ENCODE data around the gene GRM4.
"Not testable (repeated sequence)": the region's sequence is repeated elsewhere in the genome, so short reads cannot be mapped to it uniquely, and the experiment has no call there.

The GRM4 gene

GRCh38 chr6:34044945-34045595 lies 100.8 kb downstream of the GRM4 start:
- no peaks in the 10 kb centered on the region for H3K27me3 ChIP-seq (ENCODE audit: control insufficient read depth in 1 of 2, insufficient read depth in 2 of 2, low read length in 2 of 2)
- no peaks in the 10 kb centered on the region for H3K36me3 ChIP-seq (ENCODE audit: insufficient read depth, low read length)
- no peak overlapping the region for H3K4me3 ChIP-seq (ENCODE audit: low read depth in 1 of 2, low read length in 2 of 2)
- no peak overlapping the region for H3K9ac ChIP-seq (ENCODE audit: low read length)
- H3K27ac ChIP-seq (ENCODE audit: low read depth, low read length), result no peak overlapping the region
- no peaks in the 10 kb centered on the region for H3K9me3 ChIP-seq (ENCODE audit: low read length)
- no peaks in the 10 kb centered on the region for H3K4me1 ChIP-seq (ENCODE audit: insufficient read depth, low read length)

GRCh38 chr6:34043359-34043758 lies 102.5 kb downstream of the GRM4 start:
- Histone ChIP-seq H3K9ac (ENCODE audit: low read length) (no peak overlapping the region), H3K36me3 (ENCODE audit: insufficient read depth, low read length) (no peaks in the 10 kb centered on the region), H3K27me3 (ENCODE audit: control insufficient read depth in 1 of 2, insufficient read depth in 2 of 2, low read length in 2 of 2) (no peaks in the 10 kb centered on the region), H3K27ac (ENCODE audit: low read depth, low read length) (no peak overlapping the region), H3K9me3 (ENCODE audit: low read length) (no peaks in the 10 kb centered on the region), H3K4me3 (ENCODE audit: low read depth in 1 of 2, low read length in 2 of 2) (no peak overlapping the region), H3K4me1 (ENCODE audit: insufficient read depth, low read length) (no peaks in the 10 kb centered on the region)

- not testable (repeated sequence) for H3K4me1 ChIP-seq (ENCODE audit: insufficient read depth, low read length); H3K9me3 ChIP-seq (ENCODE audit: low read length); H3K27me3 ChIP-seq (ENCODE audit: control insufficient read depth in 1 of 2, insufficient read depth in 2 of 2, low read length in 2 of 2); H3K9ac ChIP-seq (ENCODE audit: low read length); H3K36me3 ChIP-seq (ENCODE audit: insufficient read depth, low read length); H3K4me3 ChIP-seq (ENCODE audit: low read depth in 1 of 2, low read length in 2 of 2); H3K27ac ChIP-seq (ENCODE audit: low read depth, low read length)
Observed at GRCh38 chr6:34041998-34042397, 103.9 kb downstream of the GRM4 start.

DNA sequence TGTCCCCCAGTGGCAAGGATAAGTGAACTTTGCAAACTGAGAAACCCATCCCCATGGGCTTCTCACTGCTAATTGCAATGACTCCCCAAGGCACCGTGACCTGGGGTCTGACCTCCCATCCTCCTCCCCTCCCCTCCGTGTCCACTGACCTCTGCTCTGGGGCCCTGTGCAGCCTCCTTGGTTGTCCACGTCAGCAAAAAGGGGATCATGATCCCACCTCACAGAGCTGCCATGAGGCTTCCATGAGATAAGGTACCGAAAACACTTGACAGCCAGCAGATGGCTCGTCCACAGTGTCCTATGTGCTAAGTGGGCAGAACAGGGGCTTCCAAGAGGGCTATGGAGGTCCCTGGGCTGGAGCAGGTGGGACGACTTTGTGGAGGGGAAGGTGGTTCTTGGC lies 104.5 kb downstream of the GRM4 start:
- Histone ChIP-seq H3K27me3 (ENCODE audit: control insufficient read depth in 1 of 2, insufficient read depth in 2 of 2, low read length in 2 of 2) (no peaks in the 10 kb centered on the region), H3K9ac (ENCODE audit: low read length) (no peak overlapping the region), H3K36me3 (ENCODE audit: insufficient read depth, low read length) (no peaks in the 10 kb centered on the region), H3K27ac (ENCODE audit: low read depth, low read length) (no peak overlapping the region), H3K9me3 (ENCODE audit: low read length) (no peaks in the 10 kb centered on the region), H3K4me1 (ENCODE audit: insufficient read depth, low read length) (no peaks in the 10 kb centered on the region), H3K4me3 (ENCODE audit: low read depth in 1 of 2, low read length in 2 of 2) (no peak overlapping the region)

- Histone ChIP-seq H3K27me3 (ENCODE audit: control insufficient read depth in 1 of 2, insufficient read depth in 2 of 2, low read length in 2 of 2) (no peaks in the 10 kb centered on the region), H3K9me3 (ENCODE audit: low read length) (no peaks in the 10 kb centered on the region), H3K4me1 (ENCODE audit: insufficient read depth, low read length) (no peaks in the 10 kb centered on the region), H3K36me3 (ENCODE audit: insufficient read depth, low read length) (no peaks in the 10 kb centered on the region), H3K27ac (ENCODE audit: low read depth, low read length) (no peak overlapping the region), H3K9ac (ENCODE audit: low read length) (no peak overlapping the region), H3K4me3 (ENCODE audit: low read depth in 1 of 2, low read length in 2 of 2) (no peak overlapping the region)
Observed at GRCh38 chr6:34039943-34040342, 105.9 kb downstream of the GRM4 start.

- H3K9me3 ChIP-seq (ENCODE audit: low read length), result no peaks in the 10 kb centered on the region
- H3K36me3 ChIP-seq (ENCODE audit: insufficient read depth, low read length), result no peaks in the 10 kb centered on the region
- no peaks in the 10 kb centered on the region for H3K27me3 ChIP-seq (ENCODE audit: control insufficient read depth in 1 of 2, insufficient read depth in 2 of 2, low read length in 2 of 2)
- no peaks in the 10 kb centered on the region for H3K4me1 ChIP-seq (ENCODE audit: insufficient read depth, low read length)
- no peak overlapping the region for H3K9ac ChIP-seq (ENCODE audit: low read length)
- H3K27ac ChIP-seq (ENCODE audit: low read depth, low read length), result no peak overlapping the region
- no peak overlapping the region for H3K4me3 ChIP-seq (ENCODE audit: low read depth in 1 of 2, low read length in 2 of 2)
Observed at GRCh38 chr6:34037151-34037550, 108.7 kb downstream of the GRM4 start.

GRCh38 chr6:34036357-34037069 lies 109.4 kb downstream of the GRM4 start:
- no peaks in the 10 kb centered on the region for H3K9me3 ChIP-seq (ENCODE audit: low read length)
- H3K4me1 ChIP-seq (ENCODE audit: insufficient read depth, low read length), result no peaks in the 10 kb centered on the region
- no peak overlapping the region for H3K9ac ChIP-seq (ENCODE audit: low read length)
- no peaks in the 10 kb centered on the region for H3K27me3 ChIP-seq (ENCODE audit: control insufficient read depth in 1 of 2, insufficient read depth in 2 of 2, low read length in 2 of 2)
- no peaks in the 10 kb centered on the region for H3K36me3 ChIP-seq (ENCODE audit: insufficient read depth, low read length)
- no peak overlapping the region for H3K4me3 ChIP-seq (ENCODE audit: low read depth in 1 of 2, low read length in 2 of 2)
- no peak overlapping the region for H3K27ac ChIP-seq (ENCODE audit: low read depth, low read length)

- Histone ChIP-seq H3K4me1 (ENCODE audit: insufficient read depth, low read length) (no peaks in the 10 kb centered on the region), H3K9ac (ENCODE audit: low read length) (no peak overlapping the region), H3K27me3 (ENCODE audit: control insufficient read depth in 1 of 2, insufficient read depth in 2 of 2, low read length in 2 of 2) (peaks cover 0 to 5% of the 10 kb centered on the region in 2 donors), H3K36me3 (ENCODE audit: insufficient read depth, low read length) (no peaks in the 10 kb centered on the region), H3K27ac (ENCODE audit: low read depth, low read length) (no peak overlapping the region), H3K4me3 (ENCODE audit: low read depth in 1 of 2, low read length in 2 of 2) (no peak overlapping the region), H3K9me3 (ENCODE audit: low read length) (no peaks in the 10 kb centered on the region)
Observed at GRCh38 chr6:34035704-34036356, 110.1 kb downstream of the GRM4 start.

- Histone ChIP-seq H3K27me3 (ENCODE audit: control insufficient read depth in 1 of 2, insufficient read depth in 2 of 2, low read length in 2 of 2) (peaks cover 0 to 6% of the 10 kb centered on the region in 2 donors), H3K4me3 (ENCODE audit: low read depth in 1 of 2, low read length in 2 of 2) (no peak overlapping the region), H3K9ac (ENCODE audit: low read length) (no peak overlapping the region), H3K4me1 (ENCODE audit: insufficient read depth, low read length) (no peaks in the 10 kb centered on the region), H3K36me3 (ENCODE audit: insufficient read depth, low read length) (no peaks in the 10 kb centered on the region), H3K9me3 (ENCODE audit: low read length) (no peaks in the 10 kb centered on the region), H3K27ac (ENCODE audit: low read depth, low read length) (no peak overlapping the region)
Observed at GRCh38 chr6:34035161-34035560, 110.7 kb downstream of the GRM4 start.

DNA sequence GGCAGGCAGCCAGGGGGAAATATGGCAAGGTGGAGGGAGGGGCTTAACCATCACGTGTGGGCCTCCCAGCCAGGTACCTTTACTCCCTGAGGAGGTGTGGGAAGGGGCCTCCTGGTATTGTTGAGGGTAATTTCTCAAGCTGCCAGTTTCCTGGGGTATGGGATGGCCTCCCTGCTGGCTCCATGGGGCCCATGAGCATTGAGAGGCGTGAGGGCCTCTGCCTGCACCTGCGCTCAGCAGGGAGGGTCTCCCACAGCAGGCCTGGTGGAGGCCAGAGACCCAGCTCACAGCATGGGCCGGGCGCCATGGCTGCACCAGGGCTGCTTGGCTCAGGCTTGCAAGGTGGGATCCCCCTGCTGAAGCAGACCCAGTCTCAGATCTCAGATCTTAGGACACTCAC lies 113.0 kb downstream of the GRM4 start:
- Histone ChIP-seq H3K27me3 (ENCODE audit: control insufficient read depth in 1 of 2, insufficient read depth in 2 of 2, low read length in 2 of 2) (peaks cover 0 to 6% of the 10 kb centered on the region in 2 donors), H3K9ac (ENCODE audit: low read length) (no peak overlapping the region), H3K4me3 (ENCODE audit: low read depth in 1 of 2, low read length in 2 of 2) (no peak overlapping the region), H3K4me1 (ENCODE audit: insufficient read depth, low read length) (no peaks in the 10 kb centered on the region), H3K9me3 (ENCODE audit: low read length) (no peaks in the 10 kb centered on the region), H3K36me3 (ENCODE audit: insufficient read depth, low read length) (no peaks in the 10 kb centered on the region), H3K27ac (ENCODE audit: low read depth, low read length) (no peak overlapping the region)

DNA sequence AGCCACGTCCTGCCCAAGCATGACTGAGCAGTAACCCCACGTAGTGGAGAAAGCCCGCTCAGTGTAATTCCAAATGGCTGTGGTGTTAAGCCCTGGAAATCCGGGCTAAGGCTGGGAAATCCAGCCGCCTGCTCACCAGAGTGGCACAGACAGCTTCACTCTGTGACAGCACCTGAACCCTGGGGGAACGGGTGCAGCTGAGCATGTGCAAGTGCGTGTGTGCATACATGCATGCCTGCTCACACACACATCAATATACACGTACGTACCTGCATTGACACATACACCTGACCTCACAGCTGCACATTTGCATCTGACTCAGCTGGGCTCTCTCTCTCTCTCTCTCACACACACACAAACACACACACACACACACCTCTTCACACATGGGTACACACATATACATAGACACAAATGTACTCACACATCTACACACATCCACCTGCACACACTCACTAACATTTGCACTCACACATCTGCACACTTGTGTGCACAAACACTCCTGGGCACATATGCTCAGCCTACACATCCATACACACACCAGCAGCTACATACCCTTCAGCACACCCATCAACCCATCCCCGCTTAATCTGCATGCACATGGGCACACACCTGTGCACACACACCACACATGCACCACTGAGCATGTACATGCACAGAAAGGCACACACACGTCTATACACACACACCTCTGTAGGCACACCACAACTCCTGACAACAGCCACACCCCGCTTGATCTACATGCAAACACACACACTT lies 114.1 kb downstream of the GRM4 start:
- Histone ChIP-seq H3K9ac (ENCODE audit: low read length) (no peak overlapping the region), H3K4me1 (ENCODE audit: insufficient read depth, low read length) (no peaks in the 10 kb centered on the region), H3K27me3 (ENCODE audit: control insufficient read depth in 1 of 2, insufficient read depth in 2 of 2, low read length in 2 of 2) (peaks cover 0 to 6% of the 10 kb centered on the region in 2 donors)

More for the DNA sequence above, 114.1 kb downstream of the GRM4 start:
- no peaks in the 10 kb centered on the region for H3K36me3 ChIP-seq (ENCODE audit: insufficient read depth, low read length)
- no peak overlapping the region for H3K4me3 ChIP-seq (ENCODE audit: low read depth in 1 of 2, low read length in 2 of 2)
- H3K9me3 ChIP-seq (ENCODE audit: low read length), result no peaks in the 10 kb centered on the region
- no peak overlapping the region for H3K27ac ChIP-seq (ENCODE audit: low read depth, low read length)

Measured in muscle layer of colon (tissue), 2 donors.